Natural killer cell (primary cell): ENCODE data around the gene ENPP4. TPM values are rescaled to one million over a fixed set of nuclear protein-coding genes. Genes with fewer than 3 reads are reported as not detected.

ENCODE experiments used
- ATAC-seq, 3 donors: fragments of 150-1000 bp in 2 of 3; fragments of 200-7000 bp in 1 of 3; cut with Tn5 transposase; 1 replicate in 1 of 3; 2 replicates in 2 of 3; pipeline ENCODE4 v1.10.0; 2021; ENCODE audit warnings: mild to moderate bottlenecking in 2 of 3, moderate library complexity in 2 of 3
- DNase-seq, 2 donors: peaks; one replicate each; pipeline versions ENCODE4 v3.0.0 to v3.0.0-alpha.2; 2013 to 2021; ENCODE audit warnings: mixed read lengths in 1 of 2
- H3K27ac ChIP-seq: one replicate; pipeline ENCODE4 v1.5.1; 2013; ENCODE audit warnings: mild to moderate bottlenecking, low read length
- H3K27me3 ChIP-seq: one replicate; pipeline ENCODE4 v1.6.1; 2013; ENCODE audit warnings: low read length; ENCODE audit not compliant: control insufficient read depth, insufficient read depth
- H3K36me3 ChIP-seq: one replicate; pipeline ENCODE4 v1.6.1; 2013; ENCODE audit warnings: low read length; ENCODE audit not compliant: control insufficient read depth, insufficient read depth
- H3K4me1 ChIP-seq: one replicate; pipeline ENCODE4 v1.6.1; 2013; ENCODE audit warnings: low read length; ENCODE audit not compliant: control insufficient read depth, insufficient read depth
- H3K4me3 ChIP-seq: one replicate; pipeline ENCODE4 v1.5.1; 2013; ENCODE audit warnings: low read length
- H3K9me3 ChIP-seq: one replicate; pipeline ENCODE4 v1.6.1; 2013; ENCODE audit warnings: low read length; ENCODE audit not compliant: control insufficient read depth, insufficient read depth
- H3K27ac Mint-ChIP-seq, 2 donors: one replicate each; pipeline ENCODE4 v1.8.0; 2022; ENCODE audit warnings: mild to moderate bottlenecking in 2 of 2, mixed read lengths in 2 of 2, moderate library complexity in 1 of 2
- H3K27me3 Mint-ChIP-seq, 2 donors: one replicate each; pipeline ENCODE4 v1.8.0; 2022; ENCODE audit warnings: low read depth in 2 of 2, mixed read lengths in 2 of 2
- H3K36me3 Mint-ChIP-seq: one replicate; pipeline ENCODE4 v1.8.0; 2022; ENCODE audit warnings: mixed read lengths
- H3K4me1 Mint-ChIP-seq, 2 donors: one replicate each; pipeline ENCODE4 v1.8.0; 2022; ENCODE audit warnings: mixed read lengths in 2 of 2
- H3K4me3 Mint-ChIP-seq: one replicate; pipeline ENCODE4 v1.8.0; 2022; ENCODE audit warnings: mild to moderate bottlenecking, moderate library complexity, mixed read lengths
- H3K9me3 Mint-ChIP-seq, 2 donors: one replicate each; pipeline ENCODE4 v1.8.0; 2022; ENCODE audit warnings: mixed read lengths in 2 of 2
- WGBS: methylation state at CpG from one replicate; pipeline ENCODE4 v1.1.7; 2013; ENCODE audit warnings: missing lambda C conversion rate; ENCODE audit not compliant: insufficient coverage; 5-methylcytosine and 5-hydroxymethylcytosine counted together
- intact Hi-C: fragments of 100-400 bp; cut with micrococcal nuclease; formaldehyde crosslinking; loops from one replicate; pipeline ENCODE4 v1.14.2; 2022
- total RNA-seq, 4 donors: library from RNA; stranded (reverse); fragments of 120-200 nt in 1 of 4; gene quantifications; one replicate each; pipeline versions ENCODE4 v1.2.3 to v1.2.4, GENCODE V29; 2013 to 2022
- TF ChIP-seq, protein P1 (sequence below): fragments of 200-600 bp; IDR thresholded peaks from one replicate; pipeline ENCODE4 v1.8.0; 2022; ENCODE audit warnings: antibody characterized with exemption

Gene ENPP4
- total RNA-seq, 3 donors from 2014 or later (not counting 1 experiment from before 2014, with no cell fraction given): 25.0 to 45.0 (median 26.6) TPM

DNA sequence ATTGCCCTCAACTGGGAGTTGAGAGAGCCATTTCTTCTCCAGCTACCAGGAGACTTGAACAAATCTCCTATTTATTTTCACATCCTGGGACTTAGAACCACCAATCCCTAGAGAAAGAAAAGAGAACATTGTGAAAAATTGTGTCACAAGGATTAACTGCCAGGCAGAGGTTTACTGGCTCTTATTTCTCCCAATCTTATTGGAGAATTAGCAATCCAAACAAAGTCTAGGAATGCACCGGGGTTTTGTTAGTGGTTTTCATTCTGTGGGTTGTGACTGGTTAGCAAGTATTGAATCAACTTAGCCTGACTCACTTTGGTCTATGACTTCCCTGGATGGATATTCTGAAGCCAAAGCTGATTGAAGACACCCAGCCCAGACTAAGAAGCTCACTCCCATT is 62.2 kb downstream of the ENPP4 start:
- H3K27me3 ChIP-seq: no peaks in the 10 kb centered on the region
- H3K36me3 ChIP-seq: no peaks in the 10 kb centered on the region
- no peak overlapping the region for H3K4me3 ChIP-seq
- peaks cover 0 to 4% of the 10 kb centered on the region in 2 donors for H3K27me3 Mint-ChIP-seq
- no CpG with 5 or more reads among the region's 1 CpG for WGBS
- no peaks in the 10 kb centered on the region for H3K9me3 Mint-ChIP-seq
- TF ChIP-seq, protein P1, sequence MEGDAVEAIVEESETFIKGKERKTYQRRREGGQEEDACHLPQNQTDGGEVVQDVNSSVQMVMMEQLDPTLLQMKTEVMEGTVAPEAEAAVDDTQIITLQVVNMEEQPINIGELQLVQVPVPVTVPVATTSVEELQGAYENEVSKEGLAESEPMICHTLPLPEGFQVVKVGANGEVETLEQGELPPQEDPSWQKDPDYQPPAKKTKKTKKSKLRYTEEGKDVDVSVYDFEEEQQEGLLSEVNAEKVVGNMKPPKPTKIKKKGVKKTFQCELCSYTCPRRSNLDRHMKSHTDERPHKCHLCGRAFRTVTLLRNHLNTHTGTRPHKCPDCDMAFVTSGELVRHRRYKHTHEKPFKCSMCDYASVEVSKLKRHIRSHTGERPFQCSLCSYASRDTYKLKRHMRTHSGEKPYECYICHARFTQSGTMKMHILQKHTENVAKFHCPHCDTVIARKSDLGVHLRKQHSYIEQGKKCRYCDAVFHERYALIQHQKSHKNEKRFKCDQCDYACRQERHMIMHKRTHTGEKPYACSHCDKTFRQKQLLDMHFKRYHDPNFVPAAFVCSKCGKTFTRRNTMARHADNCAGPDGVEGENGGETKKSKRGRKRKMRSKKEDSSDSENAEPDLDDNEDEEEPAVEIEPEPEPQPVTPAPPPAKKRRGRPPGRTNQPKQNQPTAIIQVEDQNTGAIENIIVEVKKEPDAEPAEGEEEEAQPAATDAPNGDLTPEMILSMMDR: no peak
- no peak overlapping the region for H3K27ac ChIP-seq
- DNase-seq (no peak), ATAC-seq (no peak)
- H3K36me3 Mint-ChIP-seq: no peaks in the 10 kb centered on the region
- H3K9me3 ChIP-seq: no peaks in the 10 kb centered on the region
- no peaks in the 10 kb centered on the region for H3K4me1 ChIP-seq
- no peak overlapping the region for H3K27ac Mint-ChIP-seq
- intact Hi-C loops: no loop called here
- no peaks in the 10 kb centered on the region for H3K4me1 Mint-ChIP-seq
- no peak overlapping the region for H3K4me3 Mint-ChIP-seq

Other genes starting within 250 kb of the ENPP4 start
- 1 to 10 TPM in 2 of 3 donors, under 1 TPM in 1; 0.52 to 1.7 (median 1.4) TPM for gene CLIC5, start 114.1 kb upstream of the ENPP4 start, total RNA-seq
- 10 to 100 TPM in 1 of 3 donors, 1 to 10 TPM in 2; 9.3 to 13.4 (median 9.6) TPM for gene ENPP5, start 41.0 kb downstream of the ENPP4 start, total RNA-seq